Lung (tissue), 12 donors: ENCODE data around the gene FUT1. TPM values are rescaled to one million over a fixed set of nuclear protein-coding genes. Genes with fewer than 3 reads are reported as not detected.
"Not testable (repeated sequence)": the region's sequence is repeated elsewhere in the genome, so short reads cannot be mapped to it uniquely, and the experiment has no call there.

Source experiments
- ATAC-seq: fragments of 200-7000 bp; cut with Tn5 transposase; one replicate; pipeline ENCODE4 v1.9.1; 2020; ENCODE audit warnings: moderate number of reproducible peaks; ENCODE audit not compliant: insufficient read depth, low FRiP score
- DNase-seq, 3 donors: peaks; one replicate each; pipeline ENCODE4 v3.0.0-alpha.2; 2013 to 2017
- H3K27ac ChIP-seq, 2 donors: one replicate each; pipeline ENCODE4 v1.5.1; 2013; ENCODE audit warnings: mild to moderate bottlenecking in 2 of 2, moderate library complexity in 2 of 2, control low read depth in 1 of 2, inconsistent platforms in 1 of 2, low read depth in 1 of 2, low read length in 1 of 2
- H3K27me3 ChIP-seq, 3 donors: one replicate each; pipeline ENCODE4 v1.5.1; 2013; ENCODE audit warnings: low read length in 2 of 3; ENCODE audit not compliant: control insufficient read depth in 3 of 3, insufficient read depth in 3 of 3
- H3K36me3 ChIP-seq, 4 donors: one replicate each; pipeline ENCODE4 v1.5.1; 2013; ENCODE audit warnings: low read length in 4 of 4, mild to moderate bottlenecking in 1 of 4, moderate library complexity in 1 of 4; ENCODE audit not compliant: control insufficient read depth in 4 of 4, insufficient read depth in 4 of 4
- H3K4me1 ChIP-seq, 5 donors: one replicate each; pipeline ENCODE4 v1.5.1; 2013; ENCODE audit warnings: low read length in 5 of 5, mild to moderate bottlenecking in 2 of 5, moderate library complexity in 1 of 5; ENCODE audit not compliant: control insufficient read depth in 5 of 5, insufficient read depth in 5 of 5
- H3K4me3 ChIP-seq: one replicate; pipeline ENCODE4 v1.5.1; 2013; ENCODE audit warnings: mild to moderate bottlenecking, control low read depth, moderate library complexity
- H3K9ac ChIP-seq, 2 donors: one replicate each; pipeline ENCODE4 v1.5.1; 2013; ENCODE audit warnings: low read length in 2 of 2, control low read depth in 1 of 2; ENCODE audit not compliant: insufficient read depth in 1 of 2
- H3K9me3 ChIP-seq, 4 donors: one replicate each; pipeline ENCODE4 v1.5.1; 2013; ENCODE audit warnings: low read length in 3 of 4, mild to moderate bottlenecking in 1 of 4, moderate library complexity in 1 of 4; ENCODE audit not compliant: control insufficient read depth in 4 of 4, insufficient read depth in 3 of 4
- CTCF ChIP-seq: IDR thresholded peaks from 2 replicates; pipeline ENCODE4 v1.5.1; 2012; ENCODE audit warnings: mild to moderate bottlenecking; ENCODE audit errors: control extremely low read depth, extremely low read depth
- WGBS, 2 donors: extraction: QIAGEN DNeasy Blood & Tissue Kit; methylation state at CpG; one replicate each; pipeline ENCODE4 v1.1.7; 2013; 5-methylcytosine and 5-hydroxymethylcytosine counted together
- polyA plus RNA-seq, 2 donors: library from polyadenylated mRNA; stranded (reverse); fragments of 200-250 nt; gene quantifications; one replicate each; pipeline ENCODE4 v1.2.1, GENCODE V29; 2013
- total RNA-seq, 2 donors: library from RNA; depleted of rRNA in 1 of 2; stranded (reverse); fragments of >200 nt in 1 of 2; gene quantifications; one replicate each; pipeline ENCODE4 v1.2.1, GENCODE V29; 2014 to 2021
- donor health status: control.
- donor health status: control.
- donor health status: Bipolar disorder and iron deficiency.
- donor health status: healthy.
- donor health status: DM: yes; HTN: yes; CAD: no.

FUT1 gene
- total and polyA plus RNA-seq, 4 donors, result 5.1 to 12.4 (median 7.1) TPM

GRCh38 chr19:48770266-48770665, 17.8 kb upstream of the FUT1 start:
- Histone ChIP-seq H3K4me3 (no peak overlapping the region), H3K27me3 (no peaks in the 10 kb centered on the region), H3K4me1 (peaks cover 0 to 3% (median 0%) of the 10 kb centered on the region in 5 donors), H3K36me3 (no peaks in the 10 kb centered on the region), H3K9ac (no peak overlapping the region), H3K27ac (peak overlapping the region in 1 of 2 donors; percentile 52), H3K9me3 (peaks cover 0 to 2% (median 0%) of the 10 kb centered on the region in 4 donors)
- no peak for DNase-seq
- TF ChIP-seq CTCF, result no peak
- 77% methylated on average over 7 of the region's 7 CpGs for WGBS, 2 donors
- ATAC-seq, result no peak

DNA sequence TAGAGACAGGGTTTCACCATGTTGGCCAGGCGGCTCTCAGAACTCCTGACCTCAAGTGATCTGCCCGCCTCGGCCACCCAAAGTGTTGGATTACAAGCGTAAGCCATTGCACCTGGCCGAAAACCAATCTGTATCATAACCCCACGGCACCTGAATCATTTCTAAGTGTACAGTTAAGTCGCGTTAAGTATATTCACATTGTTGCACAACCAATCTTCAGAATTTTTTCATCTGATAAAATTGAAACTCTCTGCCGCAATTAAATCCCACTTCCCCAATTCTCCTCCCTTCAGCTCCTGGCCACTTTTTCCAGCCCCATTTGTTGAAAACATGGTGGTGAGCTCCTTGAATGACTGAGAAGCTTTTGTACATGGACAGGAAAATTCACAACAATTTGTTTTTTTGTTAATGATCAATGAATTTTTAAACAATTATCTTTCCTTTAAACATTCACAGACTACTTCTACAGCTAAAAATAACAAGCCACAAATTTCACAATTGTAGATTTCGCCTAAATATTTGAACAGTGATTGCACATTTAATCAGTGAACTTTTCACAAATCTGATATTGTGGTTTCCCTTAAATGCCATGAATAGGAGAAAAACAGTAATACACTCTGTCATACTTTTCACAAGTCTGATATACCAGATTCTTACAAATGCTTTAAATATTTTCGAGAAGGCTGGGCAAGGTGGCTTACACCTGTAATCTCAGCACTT, 16.7 kb upstream of the FUT1 start:
- Histone ChIP-seq H3K27ac (no peak overlapping the region), H3K27me3 (no peaks in the 10 kb centered on the region), H3K9ac (no peak overlapping the region), H3K4me1 (peaks cover 0 to 3% (median 0%) of the 10 kb centered on the region in 5 donors), H3K36me3 (no peaks in the 10 kb centered on the region), H3K9me3 (peaks cover 0 to 2% (median 0%) of the 10 kb centered on the region in 4 donors), H3K4me3 (no peak overlapping the region)
- DNase-seq, result no peak
- no peak for ATAC-seq
- no peak for TF ChIP-seq CTCF
- 53 to 61% methylated on average over 11 of the region's 11 CpGs for WGBS, 2 donors

- not testable (repeated sequence) for DNase-seq, H3K36me3 ChIP-seq, H3K27me3 ChIP-seq, ATAC-seq, H3K27ac ChIP-seq, H3K9ac ChIP-seq, H3K4me1 ChIP-seq, H3K9me3 ChIP-seq, H3K4me3 ChIP-seq
- WGBS, 2 donors, result 56 to 59% methylated on average over 6 of the region's 6 CpGs
Measured at GRCh38 chr19:48768171-48768753, 15.8 kb upstream of the FUT1 start.

GRCh38 chr19:48765816-48766215, 13.4 kb upstream of the FUT1 start:
- H3K27me3 ChIP-seq, H3K36me3 ChIP-seq, H3K4me3 ChIP-seq, H3K9ac ChIP-seq, ATAC-seq, H3K4me1 ChIP-seq, H3K27ac ChIP-seq, DNase-seq, H3K9me3 ChIP-seq: not testable (repeated sequence)
- 54 to 73% methylated on average over 5 of the region's 5 CpGs for WGBS, 2 donors
